Measurements from ENCODE around the gene BGN.

Gene BGN

GRCh38 chrX:153537080-153537479, 42.3 kb downstream of the BGN start:
- no peak for DNase-seq

GRCh38 chrX:153537526-153538295, 42.9 kb downstream of the BGN start:
- DNase-seq, result no peak

- DNase-seq, result no peak
These were observed 43.6 kb downstream of the BGN start for GRCh38 chrX:153538424-153538823.

GRCh38 chrX:153539171-153539978, 44.6 kb downstream of the BGN start:
- peak; percentile 4 for DNase-seq

GRCh38 chrX:153539979-153540358, 45.2 kb downstream of the BGN start:
- no peak for DNase-seq

GRCh38 chrX:153544727-153545126, 49.9 kb downstream of the BGN start:
- DNase-seq, result no peak

- no peak for DNase-seq
These were observed 51.6 kb downstream of the BGN start for GRCh38 chrX:153546386-153546785.

- no peak for DNase-seq
These were observed 52.4 kb downstream of the BGN start for GRCh38 chrX:153547195-153547594.

- DNase-seq, result no peak
These were observed 54.5 kb downstream of the BGN start for GRCh38 chrX:153549231-153549630.

- no peak for DNase-seq
These were observed 55.0 kb downstream of the BGN start for GRCh38 chrX:153549807-153550206.

GRCh38 chrX:153551135-153551534, 56.4 kb downstream of the BGN start:
- no peak for DNase-seq

- DNase-seq, result peak; percentile 4
These were observed 59.9 kb downstream of the BGN start for GRCh38 chrX:153554519-153555167.

- no peak for DNase-seq
These were observed 62.0 kb downstream of the BGN start for GRCh38 chrX:153556767-153557166.

GRCh38 chrX:153557618-153558355, 63.0 kb downstream of the BGN start:
- no peak for DNase-seq
